HepG2 (cell line): ENCODE data around the gene GABRG3. TPM values are rescaled to one million over a fixed set of nuclear protein-coding genes. Genes with fewer than 3 reads are reported as not detected.

Experiments
- ATAC-seq: fragments of 200-7000 bp; cut with Tn5 transposase; 3 replicates; pipeline ENCODE4 v1.9.1; 2020; ENCODE audit warnings: mild to moderate bottlenecking, moderate library complexity
- BruUV-seq: library from RNA; stranded (reverse); fragments of 400-500 nt; replicated peaks from 2 replicates; lab custom pipeline; 2021; lab: Mats Ljungman, UMichigan
- CTCF ChIA-PET: fragments of 300-600 bp; formaldehyde crosslinking; extraction: SDS; loops from one replicate; lab custom pipeline; 2021; ENCODE audit warnings: low total read pairs, inconsistent platforms, low intra/inter-chr PET ratio; lab: Yijun Ruan, JAX
- POLR2A ChIA-PET: fragments of 350-600 bp; sonication (Branson Sonifier 250); formaldehyde crosslinking; loops from one replicate; lab custom pipeline; 2020; ENCODE audit warnings: antibody characterized with exemption, inconsistent platforms; lab: Yijun Ruan, JAX
- DNase-seq: peaks from one replicate; pipeline ENCODE4 v3.0.0-alpha.2; 2015; ENCODE audit warnings: low spot score
- FAIRE-seq: peaks from 3 replicates; lab custom pipeline; 2011; peaks lifted over from hg19 to GRCh38; lab: Jason Lieb, UNC
- H2AFZ ChIP-seq: one replicate; pipeline ENCODE4 v1.6.1; 2011; ENCODE audit warnings: low read length, inconsistent platforms
- H3K27ac ChIP-seq: fragments of 300-600 bp; 3 replicates; pipeline ENCODE4 v1.8.0; 2011; ENCODE audit warnings: mixed run types, mild to moderate bottlenecking, mixed read lengths, low read length, inconsistent platforms; ENCODE audit not compliant: insufficient read depth; ENCODE audit errors: extremely low read length
- H3K27me3 ChIP-seq, 2 experiments: fragments of 200-600 bp in 1 of 2; 2 replicates in 1 of 2; 3 replicates in 1 of 2; pipeline versions ENCODE4 v1.6.0 to v1.8.0; 2011; ENCODE audit warnings: low read length in 2 of 2, mild to moderate bottlenecking in 2 of 2, moderate library complexity in 2 of 2, inconsistent platforms in 1 of 2; ENCODE audit not compliant: insufficient read depth in 2 of 2, control insufficient read depth in 1 of 2
- H3K36me3 ChIP-seq, 2 experiments: fragments of 200-600 bp in 1 of 2; replicated peaks in 1 of 2; 2 replicates in 1 of 2; 3 replicates in 1 of 2; pipeline versions ENCODE4 v1.5.1 to v1.8.0; 2011; ENCODE audit warnings: low read length in 2 of 2, inconsistent platforms in 1 of 2; ENCODE audit not compliant: insufficient read depth in 2 of 2, control insufficient read depth in 1 of 2
- H3K4me1 ChIP-seq: 2 replicates; pipeline ENCODE4 v1.5.1; 2012; ENCODE audit warnings: low read length, inconsistent platforms; ENCODE audit not compliant: insufficient read depth
- H3K4me2 ChIP-seq: 2 replicates; pipeline ENCODE4 v1.6.0; 2011; ENCODE audit warnings: low read depth, low read length, inconsistent platforms
- H3K4me3 ChIP-seq, 3 experiments: fragments of 200-600 bp in 1 of 3; sonication (generic), shearing (Covaris generic) in 1 of 3; replicated peaks in 1 of 3; 2 replicates each; pipeline ENCODE4 v1.5.1; 2011 to 2016; ENCODE audit warnings: low read length in 3 of 3, inconsistent platforms in 2 of 3, low read depth in 2 of 3, mild to moderate bottlenecking in 2 of 3, control low read depth in 1 of 3, mixed read lengths in 1 of 3; ENCODE audit not compliant: insufficient read depth in 1 of 3
- H3K79me2 ChIP-seq: one replicate; pipeline ENCODE4 v1.6.1; 2011; ENCODE audit warnings: low read length, inconsistent platforms; ENCODE audit not compliant: insufficient read depth
- H3K9ac ChIP-seq: 2 replicates; pipeline ENCODE4 v1.6.0; 2011; ENCODE audit warnings: mild to moderate bottlenecking, low read depth, low read length, inconsistent platforms; ENCODE audit not compliant: insufficient read depth
- H3K9me3 ChIP-seq: 2 replicates; pipeline ENCODE4 v1.5.1; 2012; ENCODE audit warnings: mild to moderate bottlenecking, low read length
- H4K20me1 ChIP-seq: 2 replicates; pipeline ENCODE4 v1.6.0; 2011; ENCODE audit warnings: inconsistent platforms, mild to moderate bottlenecking, low read length, moderate library complexity; ENCODE audit not compliant: insufficient read depth
- AHR ChIP-seq: IDR thresholded peaks from 2 replicates; pipeline ENCODE4 v1.6.1; 2018; ENCODE audit warnings: missing genetic modification reagents, missing compliant biosample characterization
- BHLHE40 ChIP-seq: IDR thresholded peaks from 2 replicates; pipeline ENCODE4 v1.6.1; 2011; ENCODE audit warnings: low read length, improper control_type of control experiment
- GPN1 ChIP-seq: sonication (generic); formaldehyde crosslinking; IDR thresholded peaks from 2 replicates; pipeline ENCODE4 v1.5.1; 2020; ENCODE audit warnings: missing genetic modification reagents, borderline replicate concordance
- KAT2B ChIP-seq: fragments of 150-350 bp; IDR thresholded peaks from 2 replicates; pipeline ENCODE4 v1.6.1; 2014; ENCODE audit warnings: low read depth, low read length, borderline replicate concordance
- KDM6A ChIP-seq: IDR thresholded peaks from 2 replicates; pipeline ENCODE4 v1.6.1; 2016; ENCODE audit warnings: low read depth
- PAX8 ChIP-seq: sonication (generic); formaldehyde crosslinking; IDR thresholded peaks from 2 replicates; pipeline ENCODE4 v1.8.0; 2022; ENCODE audit warnings: mild to moderate bottlenecking, missing genetic modification reagents, borderline replicate concordance
- POLR2AphosphoS2 ChIP-seq: IDR thresholded peaks from 2 replicates; pipeline ENCODE4 v1.6.1; 2011; ENCODE audit warnings: low read depth, low read length, improper control_type of control experiment
- PTBP1 ChIP-seq: fragments of 200-400 bp; formaldehyde crosslinking; IDR thresholded peaks from 2 replicates; pipeline ENCODE4 v1.6.1; 2018; ENCODE audit warnings: low read length, low read depth; ENCODE audit not compliant: poor library complexity, severe bottlenecking
- RCOR2 ChIP-seq: IDR thresholded peaks from 2 replicates; pipeline ENCODE4 v1.6.1; 2016; ENCODE audit warnings: missing biosample characterization, missing genetic modification reagents
- TBX3 ChIP-seq: fragments of 450-650 bp; IDR thresholded peaks from 2 replicates; pipeline ENCODE4 v1.6.1; 2017; ENCODE audit warnings: antibody characterized with exemption, mild to moderate bottlenecking, inconsistent platforms, borderline replicate concordance
- ZFP62 ChIP-seq: sonication (generic); formaldehyde crosslinking; IDR thresholded peaks from 2 replicates; pipeline ENCODE4 v1.4.0; 2020; ENCODE audit warnings: missing genetic modification reagents
- ZNF225 ChIP-seq: sonication (generic); formaldehyde crosslinking; IDR thresholded peaks from 2 replicates; pipeline ENCODE4 v1.4.0; 2020; ENCODE audit warnings: mild to moderate bottlenecking, missing genetic modification reagents
- ZNF256 ChIP-seq: sonication (generic); formaldehyde crosslinking; conservative IDR thresholded peaks from 2 replicates; pipeline ENCODE4 v1.4.0; 2020; ENCODE audit warnings: missing genetic modification reagents
- ZSCAN20 ChIP-seq: sonication (generic); formaldehyde crosslinking; IDR thresholded peaks from 2 replicates; pipeline ENCODE4 v1.4.0; 2020; ENCODE audit warnings: missing genetic modification reagents, mild to moderate bottlenecking, borderline replicate concordance
- WGBS: methylation state at CpG from one replicate; pipeline ENCODE4 v1.1.6; 2017; ENCODE audit warnings: low lambda C conversion rate; 5-methylcytosine and 5-hydroxymethylcytosine counted together
- in situ Hi-C: cut with HindIII; loops from 2 replicates; pipeline ENCODE4 v1.10.0; 2017; ENCODE audit warnings: low pct_unique_long_range_greater_than_20kb; ENCODE audit not compliant: extremely low pct_ligation_motif_present
- intact Hi-C: fragments of 100-400 bp; cut with micrococcal nuclease; formaldehyde crosslinking; loops from one replicate; pipeline ENCODE4 v1.10.0; 2022; ENCODE audit not compliant: unreplicated experiment
- polyA plus RNA-seq, 8 experiments: library from polyadenylated mRNA; depleted of rRNA in 3 of 8; stranded (reverse) in 7 of 8; unstranded in 1 of 8; fragments of >200 nt; fragmentation: Illumina TruSeq in 4 of 8; extraction: Trizol in 4 of 8; gene quantifications; 2 replicates each; pipeline versions ENCODE4 v1.2.1 to v1.2.3, GENCODE V29; 2011 to 2016; ENCODE audit warnings: low read depth in 4 of 8, missing spikeins in 1 of 8, mixed read lengths in 1 of 8; ENCODE audit not compliant: insufficient read depth in 1 of 8
- total RNA-seq, 5 experiments: library from RNA; depleted of rRNA; stranded (reverse); fragments of >200 nt; fragmentation: Illumina TruSeq; extraction: Trizol; gene quantifications; 2 replicates each; pipeline ENCODE4 v1.2.3, GENCODE V29; 2016; ENCODE audit warnings: low read depth in 1 of 5
- TF ChIP-seq, protein P1 (sequence below): sonication (generic); formaldehyde crosslinking; IDR thresholded peaks from 2 replicates; pipeline ENCODE4 v1.8.0; 2022; ENCODE audit warnings: missing genetic modification reagents, mild to moderate bottlenecking, inconsistent platforms, borderline replicate concordance
- TF ChIP-seq, protein P2 (sequence below): sonication (generic); formaldehyde crosslinking; IDR thresholded peaks from 2 replicates; pipeline ENCODE4 v1.5.1; 2020; ENCODE audit warnings: mild to moderate bottlenecking, moderate library complexity, missing genetic modification reagents

The GABRG3 gene
- total and polyA plus RNA-seq, 2 of the 13 experiments (the other 11 are each of a cell fraction or from before 2014, with no cell fraction given) = not detected

DNA sequence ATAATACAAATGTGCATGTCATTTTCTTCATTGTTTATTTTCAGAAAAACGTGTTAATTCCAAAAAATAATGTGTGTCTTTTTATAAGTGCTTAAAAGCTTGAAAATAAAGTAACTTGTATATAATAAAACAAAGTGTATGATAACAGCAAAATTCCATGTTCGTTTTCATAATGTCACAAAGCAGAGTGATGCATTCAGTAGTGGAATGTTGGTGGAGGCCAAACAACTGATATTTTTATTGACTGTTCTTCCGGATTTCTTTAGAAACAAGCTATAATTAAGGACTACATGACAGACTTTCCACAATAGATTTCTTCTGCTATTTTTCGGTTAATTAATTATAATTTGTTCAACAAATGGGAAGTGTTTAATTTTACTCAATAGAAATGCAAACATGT, 412.7 kb downstream of the GABRG3 start:
- no peaks in the 10 kb centered on the region for H3K79me2 ChIP-seq
- H3K9ac ChIP-seq = no peak overlapping the region
- intact Hi-C loops (no loop called here), in situ Hi-C loops (no loop called here)
- peaks cover 6% of the 10 kb centered on the region; the same call in 1 of the 2 replicates for H3K9me3 ChIP-seq
- ChIA-PET CTCF (no interaction called here), POLR2A (no interaction called here)
- H4K20me1 ChIP-seq = no peaks in the 10 kb centered on the region
- WGBS = 2% methylated on average over 4 of the region's 4 CpGs
- no TSS peak for BruUV-seq
- H2AFZ ChIP-seq = no peak overlapping the region
- H3K36me3 ChIP-seq = no peaks in the 10 kb centered on the region
- no peaks in the 10 kb centered on the region for H3K27me3 ChIP-seq
- FAIRE-seq (no peak), DNase-seq (no peak), ATAC-seq (no peak)
- H3K27ac ChIP-seq = no peak overlapping the region
- H3K4me1 ChIP-seq = no peaks in the 10 kb centered on the region
- no peak overlapping the region for H3K4me2 ChIP-seq
- TF ChIP-seq ZSCAN20 (CRISPR knock-in tag) (no peak), BHLHE40 (no peak), ZFP62 (CRISPR knock-in tag) (no peak), ZNF225 (no peak), AHR (no peak), RCOR2 (CRISPR knock-in tag) (no peak), POLR2AphosphoS2 (no peak), PAX8 (CRISPR knock-in tag) (no peak), ZNF256 (CRISPR knock-in tag) (no peak), GPN1 (no peak), TBX3 (no peak), PTBP1 (no peak), KAT2B (no peak), KDM6A (no peak)
- TF ChIP-seq, protein P1, sequence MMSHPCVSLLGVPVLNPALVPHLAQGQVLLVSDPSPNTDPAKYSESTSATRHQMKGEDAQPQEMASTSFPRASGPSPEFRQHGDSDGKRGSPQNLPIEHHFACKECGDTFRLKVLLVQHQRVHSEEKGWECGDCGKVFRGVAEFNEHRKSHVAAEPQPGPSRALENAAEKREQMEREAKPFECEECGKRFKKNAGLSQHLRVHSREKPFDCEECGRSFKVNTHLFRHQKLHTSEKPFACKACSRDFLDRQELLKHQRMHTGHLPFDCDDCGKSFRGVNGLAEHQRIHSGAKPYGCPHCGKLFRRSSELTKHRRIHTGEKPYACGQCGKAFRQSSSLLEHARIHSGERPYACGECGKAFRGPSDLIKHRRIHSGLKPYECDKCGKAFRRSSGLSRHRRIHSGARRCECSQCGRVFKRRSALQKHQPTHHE = no peak
- TF ChIP-seq, protein P2, sequence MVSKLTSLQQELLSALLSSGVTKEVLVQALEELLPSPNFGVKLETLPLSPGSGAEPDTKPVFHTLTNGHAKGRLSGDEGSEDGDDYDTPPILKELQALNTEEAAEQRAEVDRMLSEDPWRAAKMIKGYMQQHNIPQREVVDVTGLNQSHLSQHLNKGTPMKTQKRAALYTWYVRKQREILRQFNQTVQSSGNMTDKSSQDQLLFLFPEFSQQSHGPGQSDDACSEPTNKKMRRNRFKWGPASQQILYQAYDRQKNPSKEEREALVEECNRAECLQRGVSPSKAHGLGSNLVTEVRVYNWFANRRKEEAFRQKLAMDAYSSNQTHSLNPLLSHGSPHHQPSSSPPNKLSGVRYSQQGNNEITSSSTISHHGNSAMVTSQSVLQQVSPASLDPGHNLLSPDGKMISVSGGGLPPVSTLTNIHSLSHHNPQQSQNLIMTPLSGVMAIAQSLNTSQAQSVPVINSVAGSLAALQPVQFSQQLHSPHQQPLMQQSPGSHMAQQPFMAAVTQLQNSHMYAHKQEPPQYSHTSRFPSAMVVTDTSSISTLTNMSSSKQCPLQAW (CRISPR knock-in tag) = no peak
- TF ChIP-seq, all 625 proteins: peak for 0
- H3K4me3 ChIP-seq = no peak overlapping the region
